ENCODE data around the gene ZNF804A.

ZNF804A gene

GRCh38 chr2:184602734-184603133 lies 4.4 kb downstream of the ZNF804A start:
- Histone ChIP-seq H3K4me1 (ENCODE audit: control insufficient read depth, insufficient read depth, low read length) (no peaks in the 10 kb centered on the region), H3K36me3 (ENCODE audit: control insufficient read depth, insufficient read depth, low read length) (no peaks in the 10 kb centered on the region), H3K27me3 (ENCODE audit: control insufficient read depth, insufficient read depth, low read length) (peaks cover 9% of the 10 kb centered on the region; the same call in 1 of the 2 replicates), H3K4me3 (ENCODE audit: low read length) (no peak overlapping the region), H3K9me3 (ENCODE audit: control insufficient read depth, insufficient read depth, low read length) (no peaks in the 10 kb centered on the region), H3K27ac (ENCODE audit: low read length) (no peak overlapping the region)
- DNase-seq (ENCODE audit: low read depth, low spot score), result no peak
- no CpG with 5 or more reads among the region's 3 CpGs for WGBS (ENCODE audit: insufficient coverage, insufficient read length)

- Histone ChIP-seq H3K36me3 (ENCODE audit: control insufficient read depth, insufficient read depth, low read length) (no peaks in the 10 kb centered on the region), H3K27me3 (ENCODE audit: control insufficient read depth, insufficient read depth, low read length) (no peaks in the 10 kb centered on the region; the same call in 1 of the 2 replicates), H3K9me3 (ENCODE audit: control insufficient read depth, insufficient read depth, low read length) (no peaks in the 10 kb centered on the region), H3K27ac (ENCODE audit: low read length) (no peak overlapping the region), H3K4me1 (ENCODE audit: control insufficient read depth, insufficient read depth, low read length) (no peaks in the 10 kb centered on the region), H3K4me3 (ENCODE audit: low read length) (no peak overlapping the region)
- no peak for DNase-seq (ENCODE audit: low read depth, low spot score)
These were observed 12.6 kb downstream of the ZNF804A start for GRCh38 chr2:184610891-184611290.

- WGBS (ENCODE audit: insufficient coverage, insufficient read length), result no CpG with 5 or more reads among the region's 2 CpGs
- Histone ChIP-seq H3K27me3 (ENCODE audit: control insufficient read depth, insufficient read depth, low read length) (no peaks in the 10 kb centered on the region; the same call in 1 of the 2 replicates), H3K9me3 (ENCODE audit: control insufficient read depth, insufficient read depth, low read length) (no peaks in the 10 kb centered on the region), H3K4me3 (ENCODE audit: low read length) (no peak overlapping the region), H3K4me1 (ENCODE audit: control insufficient read depth, insufficient read depth, low read length) (no peaks in the 10 kb centered on the region), H3K27ac (ENCODE audit: low read length) (no peak overlapping the region), H3K36me3 (ENCODE audit: control insufficient read depth, insufficient read depth, low read length) (no peaks in the 10 kb centered on the region)
- no peak for DNase-seq (ENCODE audit: low read depth, low spot score)
These were observed 13.2 kb downstream of the ZNF804A start for GRCh38 chr2:184611361-184612085.

GRCh38 chr2:184620367-184620766 lies 22.0 kb downstream of the ZNF804A start:
- DNase-seq (ENCODE audit: low read depth, low spot score), result no peak
- Histone ChIP-seq H3K4me1 (ENCODE audit: control insufficient read depth, insufficient read depth, low read length) (no peaks in the 10 kb centered on the region), H3K36me3 (ENCODE audit: control insufficient read depth, insufficient read depth, low read length) (no peaks in the 10 kb centered on the region), H3K27me3 (ENCODE audit: control insufficient read depth, insufficient read depth, low read length) (no peaks in the 10 kb centered on the region), H3K4me3 (ENCODE audit: low read length) (no peak overlapping the region), H3K9me3 (ENCODE audit: control insufficient read depth, insufficient read depth, low read length) (no peaks in the 10 kb centered on the region), H3K27ac (ENCODE audit: low read length) (no peak overlapping the region)
- no CpG with 5 or more reads among the region's 1 CpG for WGBS (ENCODE audit: insufficient coverage, insufficient read length)

GRCh38 chr2:184624311-184624710 lies 26.0 kb downstream of the ZNF804A start:
- Histone ChIP-seq H3K27ac (ENCODE audit: low read length) (no peak overlapping the region), H3K9me3 (ENCODE audit: control insufficient read depth, insufficient read depth, low read length) (no peaks in the 10 kb centered on the region), H3K4me3 (ENCODE audit: low read length) (no peak overlapping the region), H3K4me1 (ENCODE audit: control insufficient read depth, insufficient read depth, low read length) (no peaks in the 10 kb centered on the region), H3K36me3 (ENCODE audit: control insufficient read depth, insufficient read depth, low read length) (no peaks in the 10 kb centered on the region), H3K27me3 (ENCODE audit: control insufficient read depth, insufficient read depth, low read length) (no peaks in the 10 kb centered on the region)
- no peak for DNase-seq (ENCODE audit: low read depth, low spot score)

- Histone ChIP-seq H3K27me3 (ENCODE audit: control insufficient read depth, insufficient read depth, low read length) (no peaks in the 10 kb centered on the region), H3K9me3 (ENCODE audit: control insufficient read depth, insufficient read depth, low read length) (no peaks in the 10 kb centered on the region), H3K4me3 (ENCODE audit: low read length) (no peak overlapping the region), H3K27ac (ENCODE audit: low read length) (no peak overlapping the region), H3K4me1 (ENCODE audit: control insufficient read depth, insufficient read depth, low read length) (no peaks in the 10 kb centered on the region), H3K36me3 (ENCODE audit: control insufficient read depth, insufficient read depth, low read length) (no peaks in the 10 kb centered on the region)
- WGBS (ENCODE audit: insufficient coverage, insufficient read length), result no CpG with 5 or more reads among the region's 7 CpGs
- DNase-seq (ENCODE audit: low read depth, low spot score), result no peak
These were observed 29.7 kb downstream of the ZNF804A start for GRCh38 chr2:184628051-184628450.

- Histone ChIP-seq H3K4me1 (ENCODE audit: control insufficient read depth, insufficient read depth, low read length) (no peaks in the 10 kb centered on the region), H3K27ac (ENCODE audit: low read length) (no peak overlapping the region), H3K36me3 (ENCODE audit: control insufficient read depth, insufficient read depth, low read length) (no peaks in the 10 kb centered on the region), H3K4me3 (ENCODE audit: low read length) (no peak overlapping the region), H3K9me3 (ENCODE audit: control insufficient read depth, insufficient read depth, low read length) (no peaks in the 10 kb centered on the region), H3K27me3 (ENCODE audit: control insufficient read depth, insufficient read depth, low read length) (no peaks in the 10 kb centered on the region)
- no peak for DNase-seq (ENCODE audit: low read depth, low spot score)
These were observed 35.4 kb downstream of the ZNF804A start for GRCh38 chr2:184633726-184634125.

- no peak for DNase-seq (ENCODE audit: low read depth, low spot score)
- Histone ChIP-seq H3K4me1 (ENCODE audit: control insufficient read depth, insufficient read depth, low read length) (no peaks in the 10 kb centered on the region), H3K4me3 (ENCODE audit: low read length) (no peak overlapping the region), H3K36me3 (ENCODE audit: control insufficient read depth, insufficient read depth, low read length) (no peaks in the 10 kb centered on the region), H3K9me3 (ENCODE audit: control insufficient read depth, insufficient read depth, low read length) (no peaks in the 10 kb centered on the region), H3K27ac (ENCODE audit: low read length) (no peak overlapping the region), H3K27me3 (ENCODE audit: control insufficient read depth, insufficient read depth, low read length) (no peaks in the 10 kb centered on the region)
- no CpG with 5 or more reads among the region's 1 CpG for WGBS (ENCODE audit: insufficient coverage, insufficient read length)
These were observed 39.5 kb downstream of the ZNF804A start for GRCh38 chr2:184637781-184638180.

GRCh38 chr2:184644685-184645084 lies 46.4 kb downstream of the ZNF804A start:
- Histone ChIP-seq H3K4me1 (ENCODE audit: control insufficient read depth, insufficient read depth, low read length) (no peaks in the 10 kb centered on the region), H3K36me3 (ENCODE audit: control insufficient read depth, insufficient read depth, low read length) (no peaks in the 10 kb centered on the region), H3K27ac (ENCODE audit: low read length) (no peak overlapping the region), H3K4me3 (ENCODE audit: low read length) (no peak overlapping the region), H3K9me3 (ENCODE audit: control insufficient read depth, insufficient read depth, low read length) (no peaks in the 10 kb centered on the region), H3K27me3 (ENCODE audit: control insufficient read depth, insufficient read depth, low read length) (no peaks in the 10 kb centered on the region)
- no peak for DNase-seq (ENCODE audit: low read depth, low spot score)

GRCh38 chr2:184646177-184646576 lies 47.8 kb downstream of the ZNF804A start:
- WGBS (ENCODE audit: insufficient coverage, insufficient read length), result no CpG with 5 or more reads among the region's 2 CpGs
- no peaks in the 10 kb centered on the region for H3K4me1 ChIP-seq (ENCODE audit: control insufficient read depth, insufficient read depth, low read length)
- DNase-seq (ENCODE audit: low read depth, low spot score), result no peak
- H3K4me3 ChIP-seq (ENCODE audit: low read length), result no peak overlapping the region
- H3K36me3 ChIP-seq (ENCODE audit: control insufficient read depth, insufficient read depth, low read length), result no peaks in the 10 kb centered on the region
- no peaks in the 10 kb centered on the region for H3K27me3 ChIP-seq (ENCODE audit: control insufficient read depth, insufficient read depth, low read length)
- no peaks in the 10 kb centered on the region for H3K9me3 ChIP-seq (ENCODE audit: control insufficient read depth, insufficient read depth, low read length)
- no peak overlapping the region for H3K27ac ChIP-seq (ENCODE audit: low read length)

GRCh38 chr2:184646593-184646992 lies 48.3 kb downstream of the ZNF804A start:
- Histone ChIP-seq H3K36me3 (ENCODE audit: control insufficient read depth, insufficient read depth, low read length) (no peaks in the 10 kb centered on the region), H3K4me3 (ENCODE audit: low read length) (no peak overlapping the region), H3K9me3 (ENCODE audit: control insufficient read depth, insufficient read depth, low read length) (no peaks in the 10 kb centered on the region), H3K27ac (ENCODE audit: low read length) (no peak overlapping the region), H3K4me1 (ENCODE audit: control insufficient read depth, insufficient read depth, low read length) (no peaks in the 10 kb centered on the region), H3K27me3 (ENCODE audit: control insufficient read depth, insufficient read depth, low read length) (no peaks in the 10 kb centered on the region)
- no CpG with 5 or more reads among the region's 4 CpGs for WGBS (ENCODE audit: insufficient coverage, insufficient read length)
- DNase-seq (ENCODE audit: low read depth, low spot score), result no peak

All from iPS DF 6.9 (cell line).